Measurements from ENCODE around the gene PRF1.

Gene PRF1

GRCh38 chr10:70586348-70586930, 16.1 kb downstream of the PRF1 start:
- TF ChIP-seq SIN3A (IDR thresholded peaks at IDR 0.05; ENCODE audit: borderline replicate concordance, insufficient read depth, low read length) (no peak), REST (IDR thresholded peaks at IDR 0.05; ENCODE audit: insufficient read depth in 1 of 2, low read depth in 2 of 2, low read length in 2 of 2) (no peak), TAF1 (IDR thresholded peaks at IDR 0.05; ENCODE audit: borderline replicate concordance, insufficient read depth, low read length) (no peak)

- TF ChIP-seq POLR2AphosphoS5 (IDR thresholded peaks at IDR 0.05; ENCODE audit: low read depth, low read length) (no peak), REST (IDR thresholded peaks at IDR 0.05; ENCODE audit: insufficient read depth in 1 of 2, low read depth in 2 of 2, low read length in 2 of 2) (no peak), TAF1 (IDR thresholded peaks at IDR 0.05; ENCODE audit: borderline replicate concordance, insufficient read depth, low read length) (no peak), SIN3A (IDR thresholded peaks at IDR 0.05; ENCODE audit: borderline replicate concordance, insufficient read depth, low read length) (no peak), FOXP2 (optimal IDR thresholded peaks at IDR 0.05; ENCODE audit: borderline replicate concordance, extremely low read depth, extremely low read length, insufficient read depth) (no peak)
Measured at GRCh38 chr10:70585578-70586169, 16.9 kb downstream of the PRF1 start.

GRCh38 chr10:70584909-70585544, 17.5 kb downstream of the PRF1 start:
- TF ChIP-seq TAF1 (IDR thresholded peaks at IDR 0.05; ENCODE audit: borderline replicate concordance, insufficient read depth, low read length) (no peak), SIN3A (IDR thresholded peaks at IDR 0.05; ENCODE audit: borderline replicate concordance, insufficient read depth, low read length) (no peak), FOXP2 (optimal IDR thresholded peaks at IDR 0.05; ENCODE audit: borderline replicate concordance, extremely low read depth, extremely low read length, insufficient read depth) (no peak), REST (IDR thresholded peaks at IDR 0.05; ENCODE audit: insufficient read depth in 1 of 2, low read depth in 2 of 2, low read length in 2 of 2) (no peak), POLR2AphosphoS5 (IDR thresholded peaks at IDR 0.05; ENCODE audit: low read depth, low read length) (no peak)

GRCh38 chr10:70584366-70584765, 18.2 kb downstream of the PRF1 start:
- no peak for TF ChIP-seq POLR2AphosphoS5 (IDR thresholded peaks at IDR 0.05; ENCODE audit: low read depth, low read length)
- no peak for TF ChIP-seq SIN3A (IDR thresholded peaks at IDR 0.05; ENCODE audit: borderline replicate concordance, insufficient read depth, low read length)
- no peak for TF ChIP-seq TAF1 (IDR thresholded peaks at IDR 0.05; ENCODE audit: borderline replicate concordance, insufficient read depth, low read length)
- no peak for TF ChIP-seq REST (IDR thresholded peaks at IDR 0.05; ENCODE audit: insufficient read depth in 1 of 2, low read depth in 2 of 2, low read length in 2 of 2)
- TF ChIP-seq FOXP2 (optimal IDR thresholded peaks at IDR 0.05; ENCODE audit: borderline replicate concordance, extremely low read depth, extremely low read length, insufficient read depth): no peak

Measured in PFSK-1 (cell line).